Epithelial cell of proximal tubule (primary cell): Measurements from ENCODE around the gene TMEM52B. TPM values are rescaled to one million over a fixed set of nuclear protein-coding genes. Genes with fewer than 3 reads are reported as not detected.

ENCODE experiments used
- DNase-seq: peaks from one replicate; pipeline ENCODE4 v3.0.0-alpha.2; 2011; ENCODE audit warnings: low read depth
- H3K4me3 ChIP-seq: 2 replicates; pipeline ENCODE4 v1.5.1; 2011; ENCODE audit warnings: low read depth, mild to moderate bottlenecking, low read length
- total RNA-seq: library from RNA; depleted of rRNA; stranded (reverse); fragments of >200 nt; gene quantifications from 2 replicates; pipeline ENCODE4 v1.2.3, GENCODE V29; 2015
- TF ChIP-seq, protein P1 (sequence below): conservative IDR thresholded peaks from 2 replicates; pipeline ENCODE4 v1.5.1; 2012; ENCODE audit warnings: low read depth, mild to moderate bottlenecking, low read length

The TMEM52B gene
- total RNA-seq, 1 donor from 2014 or later, result not detected

DNA sequence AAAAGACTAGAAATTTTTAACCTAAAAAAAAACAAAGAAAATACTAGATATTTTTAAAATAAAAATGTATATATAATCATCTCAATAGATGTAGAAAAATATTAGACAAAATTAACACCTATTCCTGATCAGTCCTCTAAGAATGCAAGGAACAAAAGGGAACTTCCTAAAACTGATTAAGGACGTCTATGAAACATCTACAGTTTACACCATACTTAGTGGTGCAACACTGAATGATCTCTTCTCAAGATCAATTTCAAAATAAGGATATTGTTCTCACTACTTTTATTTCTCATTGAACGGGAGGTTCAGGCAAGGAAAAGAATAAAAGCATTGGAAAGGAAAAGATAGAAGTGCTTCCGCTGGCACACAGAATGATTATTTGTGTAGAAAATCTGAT is 22.9 kb upstream of the TMEM52B start:
- H3K4me3 ChIP-seq, result no peak overlapping the region
- DNase-seq, result no peak
- TF ChIP-seq, protein P1, sequence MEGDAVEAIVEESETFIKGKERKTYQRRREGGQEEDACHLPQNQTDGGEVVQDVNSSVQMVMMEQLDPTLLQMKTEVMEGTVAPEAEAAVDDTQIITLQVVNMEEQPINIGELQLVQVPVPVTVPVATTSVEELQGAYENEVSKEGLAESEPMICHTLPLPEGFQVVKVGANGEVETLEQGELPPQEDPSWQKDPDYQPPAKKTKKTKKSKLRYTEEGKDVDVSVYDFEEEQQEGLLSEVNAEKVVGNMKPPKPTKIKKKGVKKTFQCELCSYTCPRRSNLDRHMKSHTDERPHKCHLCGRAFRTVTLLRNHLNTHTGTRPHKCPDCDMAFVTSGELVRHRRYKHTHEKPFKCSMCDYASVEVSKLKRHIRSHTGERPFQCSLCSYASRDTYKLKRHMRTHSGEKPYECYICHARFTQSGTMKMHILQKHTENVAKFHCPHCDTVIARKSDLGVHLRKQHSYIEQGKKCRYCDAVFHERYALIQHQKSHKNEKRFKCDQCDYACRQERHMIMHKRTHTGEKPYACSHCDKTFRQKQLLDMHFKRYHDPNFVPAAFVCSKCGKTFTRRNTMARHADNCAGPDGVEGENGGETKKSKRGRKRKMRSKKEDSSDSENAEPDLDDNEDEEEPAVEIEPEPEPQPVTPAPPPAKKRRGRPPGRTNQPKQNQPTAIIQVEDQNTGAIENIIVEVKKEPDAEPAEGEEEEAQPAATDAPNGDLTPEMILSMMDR, result no peak

GRCh38 chr12:10158406-10158805 is 20.4 kb upstream of the TMEM52B start:
- TF ChIP-seq, protein P1, result no peak
- H3K4me3 ChIP-seq, result no peak overlapping the region
- DNase-seq, result no peak

DNA sequence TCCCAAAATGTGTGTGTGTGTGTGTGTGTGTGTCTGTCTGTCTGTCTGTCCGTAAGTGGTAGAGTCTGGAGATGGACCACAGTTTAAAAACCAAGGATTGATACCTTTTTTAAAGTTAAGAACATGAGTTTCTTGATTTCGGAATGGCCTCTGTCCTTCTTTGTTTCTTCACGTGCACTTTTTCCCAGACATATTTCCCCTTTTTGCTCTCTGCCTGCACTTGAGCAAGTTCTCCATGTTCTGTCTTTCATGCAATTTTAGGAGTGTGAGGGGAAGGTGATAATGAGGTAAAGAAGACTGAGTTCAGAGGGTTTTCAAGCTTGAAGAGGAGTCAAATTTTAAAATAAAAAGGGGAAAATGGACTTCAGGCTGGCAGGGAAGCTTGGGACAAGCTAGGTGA is 19.6 kb upstream of the TMEM52B start:
- no peak for DNase-seq
- H3K4me3 ChIP-seq, result no peak overlapping the region
- TF ChIP-seq, protein P1, result no peak

- DNase-seq, result no peak
- no peak overlapping the region for H3K4me3 ChIP-seq
- TF ChIP-seq, protein P1, result no peak
Observed at GRCh38 chr12:10160617-10161385, 18.0 kb upstream of the TMEM52B start.

- no peak overlapping the region for H3K4me3 ChIP-seq
- no peak for DNase-seq
- TF ChIP-seq, protein P1, result no peak
Observed at GRCh38 chr12:10163084-10163483, 15.7 kb upstream of the TMEM52B start.

DNA sequence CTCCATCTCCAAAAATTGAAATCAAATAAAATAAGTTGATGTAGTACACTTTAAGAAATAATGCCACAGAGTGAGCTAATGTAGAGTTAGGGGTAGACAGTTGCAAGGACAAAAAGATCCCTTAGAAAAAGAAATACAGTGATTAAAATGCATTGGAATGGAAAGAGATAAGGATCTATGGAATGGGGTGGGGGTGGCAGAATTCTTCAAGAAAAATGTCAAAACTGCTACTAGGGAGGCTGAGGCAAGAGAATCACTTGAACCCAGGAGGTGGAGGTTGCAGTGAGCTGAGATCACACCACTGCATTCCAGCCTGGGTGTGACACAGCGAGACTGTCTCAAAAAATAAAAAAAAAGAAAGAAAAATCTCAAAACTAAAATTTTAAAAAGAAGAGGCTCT is 13.4 kb upstream of the TMEM52B start:
- TF ChIP-seq, protein P1, result no peak
- no peak for DNase-seq
- no peak overlapping the region for H3K4me3 ChIP-seq

- no peak overlapping the region for H3K4me3 ChIP-seq
- TF ChIP-seq, protein P1, result no peak
- DNase-seq, result no peak
Observed at GRCh38 chr12:10167599-10167998, 11.2 kb upstream of the TMEM52B start.
